K562 (cell line): ENCODE results near the gene DGKB.

Experiments used
- CEBPB ChIP-seq: fragments of 450-650 bp; IDR thresholded peaks from 2 replicates; pipeline ENCODE4 v1.6.1; 2016; ENCODE audit warnings: missing genetic modification characterization, missing compliant biosample characterization
- EZH2 ChIP-seq: IDR thresholded peaks from 2 replicates; pipeline ENCODE4 v1.6.1; 2012; ENCODE audit warnings: low read depth, mild to moderate bottlenecking, inconsistent platforms, low read length, borderline replicate concordance
- FOXJ2 ChIP-seq: fragments of 200-800 bp; sonication (Bioruptor generic); IDR thresholded peaks from 2 replicates; pipeline ENCODE4 v1.6.1; 2016; ENCODE audit warnings: missing genetic modification characterization, missing compliant biosample characterization
- MEF2A ChIP-seq: IDR thresholded peaks from 2 replicates; pipeline ENCODE4 v1.6.1; 2011; ENCODE audit warnings: low read depth, mild to moderate bottlenecking, low read length, moderate library complexity; ENCODE audit not compliant: control insufficient read depth
- POLR2A ChIP-seq: fragments of 450-650 bp; conservative IDR thresholded peaks from 2 replicates; pipeline ENCODE4 v1.6.1; 2016
- PTBP1 ChIP-seq: fragments of 200-400 bp; formaldehyde crosslinking; IDR thresholded peaks from 2 replicates; pipeline ENCODE4 v1.6.1; 2017; ENCODE audit warnings: low read depth, low read length
- TCF7L2 ChIP-seq: fragments of 150-350 bp; IDR thresholded peaks from 2 replicates; pipeline ENCODE4 v1.6.1; 2016; ENCODE audit warnings: low read depth, mild to moderate bottlenecking, low read length, moderate library complexity
- ZNF140 ChIP-seq: fragments of 250-450 bp; sonication (Bioruptor Pico); IDR thresholded peaks from 2 replicates; pipeline ENCODE4 v1.8.0; 2021; ENCODE audit warnings: moderate library complexity, mild to moderate bottlenecking, inconsistent platforms
- TF ChIP-seq, protein P1 (sequence below), 3 experiments: IDR thresholded peaks in 2 of 3; conservative IDR thresholded peaks in 1 of 3; 2 replicates each; pipeline ENCODE4 v1.5.1; 2011 to 2012; ENCODE audit warnings: low read length in 3 of 3, mild to moderate bottlenecking in 3 of 3, control low read depth in 2 of 3, improper control_type of control experiment in 1 of 3, inconsistent platforms in 1 of 3, low read depth in 1 of 3, mixed read lengths in 1 of 3, moderate library complexity in 1 of 3; ENCODE audit not compliant: insufficient read depth in 2 of 3
- TF ChIP-seq, protein P2 (sequence below): fragments of 450-650 bp; IDR thresholded peaks from 2 replicates; pipeline ENCODE4 v1.6.1; 2017; ENCODE audit warnings: mild to moderate bottlenecking, moderate library complexity
- TF ChIP-seq, protein P3 (sequence below): sonication (generic); formaldehyde crosslinking; IDR thresholded peaks from 2 replicates; pipeline ENCODE4 v1.5.0; 2020; ENCODE audit warnings: missing genetic modification reagents
- TF ChIP-seq, protein P4 (sequence below), 3 experiments: fragments of 200-800 bp in 1 of 3; fragments of 250-450 bp in 1 of 3; fragments of 450-650 bp in 1 of 3; sonication (Bioruptor Pico) in 1 of 3; sonication (Bioruptor generic) in 1 of 3; formaldehyde crosslinking in 1 of 3; IDR thresholded peaks; 2 replicates each; pipeline versions ENCODE4 v1.6.1 to v1.8.0; 2016 to 2022; ENCODE audit warnings: mild to moderate bottlenecking in 2 of 3, missing genetic modification characterization in 2 of 3, missing compliant biosample characterization in 1 of 3, moderate library complexity in 1 of 3

DNA sequence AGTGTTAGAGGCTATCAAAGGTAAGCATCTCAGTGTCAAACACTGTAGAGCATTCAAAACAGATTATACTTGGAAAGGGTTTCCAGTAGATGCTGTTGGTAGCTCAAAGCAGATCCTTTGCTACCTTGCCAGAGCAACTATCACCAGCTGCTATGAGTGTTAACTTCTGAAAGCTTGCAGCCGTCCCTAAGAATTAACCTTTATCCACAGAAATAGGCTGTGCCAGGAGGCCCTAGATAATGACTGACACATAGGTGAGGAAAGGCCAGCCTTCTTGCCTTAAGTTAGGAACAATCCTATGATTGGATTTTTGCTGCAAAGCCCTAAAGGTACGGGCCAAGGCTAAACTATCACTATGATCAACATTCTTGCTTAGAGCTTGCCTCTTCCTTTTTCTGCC lies 263.2 kb downstream of the DGKB start:
- TF ChIP-seq FOXJ2 (tag) (no peak), EZH2 (no peak), PTBP1 (no peak), TCF7L2 (no peak), ZNF140 (CRISPR knock-in tag) (no peak), POLR2A (no peak), MEF2A (no peak), CEBPB (no peak)
- TF ChIP-seq, protein P1, sequence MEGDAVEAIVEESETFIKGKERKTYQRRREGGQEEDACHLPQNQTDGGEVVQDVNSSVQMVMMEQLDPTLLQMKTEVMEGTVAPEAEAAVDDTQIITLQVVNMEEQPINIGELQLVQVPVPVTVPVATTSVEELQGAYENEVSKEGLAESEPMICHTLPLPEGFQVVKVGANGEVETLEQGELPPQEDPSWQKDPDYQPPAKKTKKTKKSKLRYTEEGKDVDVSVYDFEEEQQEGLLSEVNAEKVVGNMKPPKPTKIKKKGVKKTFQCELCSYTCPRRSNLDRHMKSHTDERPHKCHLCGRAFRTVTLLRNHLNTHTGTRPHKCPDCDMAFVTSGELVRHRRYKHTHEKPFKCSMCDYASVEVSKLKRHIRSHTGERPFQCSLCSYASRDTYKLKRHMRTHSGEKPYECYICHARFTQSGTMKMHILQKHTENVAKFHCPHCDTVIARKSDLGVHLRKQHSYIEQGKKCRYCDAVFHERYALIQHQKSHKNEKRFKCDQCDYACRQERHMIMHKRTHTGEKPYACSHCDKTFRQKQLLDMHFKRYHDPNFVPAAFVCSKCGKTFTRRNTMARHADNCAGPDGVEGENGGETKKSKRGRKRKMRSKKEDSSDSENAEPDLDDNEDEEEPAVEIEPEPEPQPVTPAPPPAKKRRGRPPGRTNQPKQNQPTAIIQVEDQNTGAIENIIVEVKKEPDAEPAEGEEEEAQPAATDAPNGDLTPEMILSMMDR (IDR thresholded peaks at IDR 0.05 in 2 of 3, conservative IDR thresholded peaks at IDR 0.05 in 1 of 3; ENCODE audit: insufficient read depth in 2 of 3, low read depth in 1 of 3, low read length in 3 of 3) = no peak
- TF ChIP-seq, protein P2, sequence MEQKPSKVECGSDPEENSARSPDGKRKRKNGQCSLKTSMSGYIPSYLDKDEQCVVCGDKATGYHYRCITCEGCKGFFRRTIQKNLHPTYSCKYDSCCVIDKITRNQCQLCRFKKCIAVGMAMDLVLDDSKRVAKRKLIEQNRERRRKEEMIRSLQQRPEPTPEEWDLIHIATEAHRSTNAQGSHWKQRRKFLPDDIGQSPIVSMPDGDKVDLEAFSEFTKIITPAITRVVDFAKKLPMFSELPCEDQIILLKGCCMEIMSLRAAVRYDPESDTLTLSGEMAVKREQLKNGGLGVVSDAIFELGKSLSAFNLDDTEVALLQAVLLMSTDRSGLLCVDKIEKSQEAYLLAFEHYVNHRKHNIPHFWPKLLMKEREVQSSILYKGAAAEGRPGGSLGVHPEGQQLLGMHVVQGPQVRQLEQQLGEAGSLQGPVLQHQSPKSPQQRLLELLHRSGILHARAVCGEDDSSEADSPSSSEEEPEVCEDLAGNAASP = no peak
- TF ChIP-seq, protein P3, sequence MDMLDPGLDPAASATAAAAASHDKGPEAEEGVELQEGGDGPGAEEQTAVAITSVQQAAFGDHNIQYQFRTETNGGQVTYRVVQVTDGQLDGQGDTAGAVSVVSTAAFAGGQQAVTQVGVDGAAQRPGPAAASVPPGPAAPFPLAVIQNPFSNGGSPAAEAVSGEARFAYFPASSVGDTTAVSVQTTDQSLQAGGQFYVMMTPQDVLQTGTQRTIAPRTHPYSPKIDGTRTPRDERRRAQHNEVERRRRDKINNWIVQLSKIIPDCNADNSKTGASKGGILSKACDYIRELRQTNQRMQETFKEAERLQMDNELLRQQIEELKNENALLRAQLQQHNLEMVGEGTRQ (CRISPR knock-in tag) = no peak
- TF ChIP-seq, protein P4, sequence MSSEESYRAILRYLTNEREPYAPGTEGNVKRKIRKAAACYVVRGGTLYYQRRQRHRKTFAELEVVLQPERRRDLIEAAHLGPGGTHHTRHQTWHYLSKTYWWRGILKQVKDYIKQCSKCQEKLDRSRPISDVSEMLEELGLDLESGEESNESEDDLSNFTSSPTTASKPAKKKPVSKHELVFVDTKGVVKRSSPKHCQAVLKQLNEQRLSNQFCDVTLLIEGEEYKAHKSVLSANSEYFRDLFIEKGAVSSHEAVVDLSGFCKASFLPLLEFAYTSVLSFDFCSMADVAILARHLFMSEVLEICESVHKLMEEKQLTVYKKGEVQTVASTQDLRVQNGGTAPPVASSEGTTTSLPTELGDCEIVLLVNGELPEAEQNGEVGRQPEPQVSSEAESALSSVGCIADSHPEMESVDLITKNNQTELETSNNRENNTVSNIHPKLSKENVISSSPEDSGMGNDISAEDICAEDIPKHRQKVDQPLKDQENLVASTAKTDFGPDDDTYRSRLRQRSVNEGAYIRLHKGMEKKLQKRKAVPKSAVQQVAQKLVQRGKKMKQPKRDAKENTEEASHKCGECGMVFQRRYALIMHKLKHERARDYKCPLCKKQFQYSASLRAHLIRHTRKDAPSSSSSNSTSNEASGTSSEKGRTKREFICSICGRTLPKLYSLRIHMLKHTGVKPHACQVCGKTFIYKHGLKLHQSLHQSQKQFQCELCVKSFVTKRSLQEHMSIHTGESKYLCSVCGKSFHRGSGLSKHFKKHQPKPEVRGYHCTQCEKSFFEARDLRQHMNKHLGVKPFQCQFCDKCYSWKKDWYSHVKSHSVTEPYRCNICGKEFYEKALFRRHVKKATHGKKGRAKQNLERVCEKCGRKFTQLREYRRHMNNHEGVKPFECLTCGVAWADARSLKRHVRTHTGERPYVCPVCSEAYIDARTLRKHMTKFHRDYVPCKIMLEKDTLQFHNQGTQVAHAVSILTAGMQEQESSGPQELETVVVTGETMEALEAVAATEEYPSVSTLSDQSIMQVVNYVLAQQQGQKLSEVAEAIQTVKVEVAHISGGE (CRISPR knock-in tag; IDR thresholded peaks at IDR 0.05) = no peak
